Astrocyte (in vitro differentiated cells and primary cell): ENCODE data around the gene SNX21. TPM values are rescaled to one million over a fixed set of nuclear protein-coding genes. Genes with fewer than 3 reads are reported as not detected.

Source experiments
- DNase-seq: peaks from one replicate; pipeline ENCODE4 v3.0.0-alpha.2; 2010; ENCODE audit warnings: low read depth
- FAIRE-seq: peaks from 2 replicates; lab custom pipeline; 2011; peaks lifted over from hg19 to GRCh38; lab: Jason Lieb, UNC
- H2AFZ ChIP-seq: 2 replicates; pipeline ENCODE4 v1.6.0; 2012; ENCODE audit warnings: low read depth, low read length, inconsistent platforms
- H3K27ac ChIP-seq: 2 replicates; pipeline ENCODE4 v1.5.1; 2011; ENCODE audit warnings: low read depth, low read length, inconsistent platforms
- H3K27me3 ChIP-seq: 2 replicates; pipeline ENCODE4 v1.6.0; 2011; ENCODE audit warnings: low read length, inconsistent platforms; ENCODE audit not compliant: insufficient read depth
- H3K36me3 ChIP-seq: 2 replicates; pipeline ENCODE4 v1.5.1; 2011; ENCODE audit warnings: low read length, inconsistent platforms; ENCODE audit not compliant: insufficient read depth
- H3K4me1 ChIP-seq: 2 replicates; pipeline ENCODE4 v1.5.1; 2011; ENCODE audit warnings: low read length, inconsistent platforms; ENCODE audit not compliant: insufficient read depth
- H3K4me2 ChIP-seq: 2 replicates; pipeline ENCODE4 v1.6.0; 2012; ENCODE audit warnings: low read length, inconsistent platforms
- H3K4me3 ChIP-seq: 2 replicates; pipeline ENCODE4 v1.5.1; 2011; ENCODE audit warnings: low read depth, mild to moderate bottlenecking, low read length, inconsistent platforms; ENCODE audit not compliant: insufficient read depth
- H3K79me2 ChIP-seq: 2 replicates; pipeline ENCODE4 v1.6.0; 2012; ENCODE audit warnings: mild to moderate bottlenecking, low read length, inconsistent platforms; ENCODE audit not compliant: insufficient read depth
- H3K9ac ChIP-seq: 2 replicates; pipeline ENCODE4 v1.6.0; 2012; ENCODE audit warnings: mild to moderate bottlenecking, low read length, inconsistent platforms
- H3K9me3 ChIP-seq: 2 replicates; pipeline ENCODE4 v1.5.1; 2012; ENCODE audit warnings: low read depth, mild to moderate bottlenecking, low read length, inconsistent platforms; ENCODE audit not compliant: insufficient read depth
- H4K20me1 ChIP-seq: 2 replicates; pipeline ENCODE4 v1.6.0; 2012; ENCODE audit warnings: low read length, inconsistent platforms; ENCODE audit not compliant: insufficient read depth
- H3K27ac Mint-ChIP-seq: one replicate; pipeline ENCODE4 v1.8.0; 2021; ENCODE audit warnings: mild to moderate bottlenecking, mixed read lengths; ENCODE audit not compliant: unreplicated experiment
- H3K27me3 Mint-ChIP-seq: one replicate; pipeline ENCODE4 v1.8.0; 2021; ENCODE audit warnings: low read depth, mixed read lengths; ENCODE audit not compliant: unreplicated experiment
- H3K36me3 Mint-ChIP-seq: one replicate; pipeline ENCODE4 v1.8.0; 2021; ENCODE audit warnings: low read depth, mixed read lengths; ENCODE audit not compliant: unreplicated experiment
- H3K4me1 Mint-ChIP-seq: one replicate; pipeline ENCODE4 v1.8.0; 2021; ENCODE audit warnings: low read depth, mixed read lengths; ENCODE audit not compliant: unreplicated experiment
- H3K4me3 Mint-ChIP-seq: one replicate; pipeline ENCODE4 v1.8.0; 2021; ENCODE audit warnings: mild to moderate bottlenecking, moderate library complexity, mixed read lengths; ENCODE audit not compliant: unreplicated experiment
- H3K9me3 Mint-ChIP-seq: one replicate; pipeline ENCODE4 v1.8.0; 2021; ENCODE audit warnings: mild to moderate bottlenecking, mixed read lengths; ENCODE audit not compliant: unreplicated experiment
- EZH2 ChIP-seq: IDR thresholded peaks from 2 replicates; pipeline ENCODE4 v1.6.1; 2012; ENCODE audit warnings: mild to moderate bottlenecking, low read length, inconsistent platforms; ENCODE audit not compliant: insufficient read depth
- total RNA-seq: library from RNA; stranded (reverse); gene quantifications from 2 replicates; pipeline ENCODE4 v1.2.1, GENCODE V29; 2021
- TF ChIP-seq, protein P1 (sequence below): IDR thresholded peaks from 2 replicates; pipeline ENCODE4 v1.5.1; 2011; ENCODE audit warnings: low read depth, mild to moderate bottlenecking, inconsistent platforms, low read length, moderate library complexity; ENCODE audit not compliant: insufficient read depth

The SNX21 gene
- total RNA-seq, 1 donor from 2014 or later = 13.3 TPM

DNA sequence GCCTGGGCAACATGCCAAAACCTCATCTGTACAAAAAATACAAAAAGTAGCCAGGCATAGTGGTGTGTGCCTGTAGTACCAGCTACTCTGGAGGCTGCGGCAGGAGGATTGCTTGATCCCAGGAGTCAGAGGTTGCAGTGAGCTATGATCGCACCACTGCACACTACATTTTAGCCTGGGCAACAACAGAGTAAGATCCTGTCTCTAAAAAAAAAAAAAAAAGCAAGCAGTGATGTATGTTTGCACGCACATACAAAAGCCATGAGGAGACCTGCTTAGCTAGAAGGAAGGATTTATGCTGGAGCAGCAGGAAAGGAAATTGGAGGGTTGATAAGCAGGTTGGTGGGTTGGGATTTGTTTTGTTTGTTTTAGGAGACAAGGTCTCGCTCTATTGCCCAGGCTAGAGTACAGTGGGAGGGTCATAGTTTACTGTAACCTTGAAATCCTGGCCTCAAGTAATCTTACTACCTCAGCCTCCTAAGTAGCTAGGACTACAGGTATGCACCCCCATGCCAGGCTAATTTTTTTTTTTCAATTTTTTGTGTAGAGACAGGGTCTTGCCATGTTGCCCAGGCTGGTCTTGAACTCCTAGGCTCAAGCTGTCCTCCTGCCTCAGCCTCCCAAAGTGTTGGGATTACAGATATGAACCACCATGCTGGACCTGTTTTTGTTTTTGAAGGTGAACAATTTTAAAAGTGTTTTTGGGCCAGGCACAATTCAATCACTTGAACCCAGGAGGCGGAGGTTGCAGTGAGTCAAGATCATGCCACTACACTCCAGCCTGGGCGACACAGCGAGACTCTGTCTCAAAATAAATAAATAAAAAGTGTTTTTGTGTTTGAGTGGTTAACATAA is 27.8 kb downstream of the SNX21 start:
- Mint-ChIP-seq H3K9me3 (no peaks in the 10 kb centered on the region), H3K27ac (no peak overlapping the region)

DNA sequence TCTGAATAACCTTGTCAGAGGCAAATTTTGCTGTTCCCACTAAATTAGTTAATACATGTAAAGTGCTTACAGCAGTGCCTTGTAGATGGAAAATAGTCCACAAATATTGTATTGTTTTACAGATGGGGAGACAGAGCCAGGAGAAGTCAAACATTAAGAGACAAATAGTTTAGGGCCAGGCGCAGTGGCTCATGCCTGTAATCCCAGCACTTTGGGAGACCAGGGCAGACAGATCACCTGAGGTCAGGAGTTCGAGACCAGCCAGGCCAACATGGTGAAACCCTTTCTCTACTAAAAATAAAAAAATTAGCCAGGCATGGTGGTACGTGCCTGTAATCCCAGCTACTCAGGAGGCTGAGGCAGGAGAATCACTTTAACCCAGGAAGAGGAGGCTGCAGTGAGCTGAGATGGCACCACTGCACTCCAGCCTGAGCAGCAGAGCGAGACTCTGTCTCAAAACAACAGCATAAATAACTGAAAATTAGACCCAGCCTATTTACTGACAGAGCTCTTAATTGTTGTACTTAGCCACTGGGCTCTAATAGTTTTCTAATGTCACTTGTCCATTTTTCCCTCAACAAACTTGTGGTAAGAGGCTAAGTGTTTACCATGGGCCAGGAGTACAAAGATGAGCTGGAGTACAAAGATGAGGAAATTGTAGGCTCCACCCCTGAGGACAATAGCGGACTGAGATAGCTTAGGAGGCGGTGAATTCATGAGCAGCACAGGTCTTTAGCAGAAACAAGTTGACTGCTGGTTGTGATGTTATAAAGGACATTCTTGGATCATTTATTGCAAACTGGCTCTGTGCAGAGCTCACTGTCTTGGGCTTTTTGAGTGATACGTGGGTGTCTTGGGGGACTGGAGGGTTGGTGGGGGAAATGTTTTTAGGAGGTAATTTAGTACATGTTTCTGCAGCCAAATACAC is 30.2 kb downstream of the SNX21 start:
- no peak overlapping the region for H3K4me3 Mint-ChIP-seq
- no peaks in the 10 kb centered on the region for H3K27me3 ChIP-seq
- peaks cover 22% of the 10 kb centered on the region for H3K4me1 Mint-ChIP-seq
- no peaks in the 10 kb centered on the region for H3K27me3 Mint-ChIP-seq
- FAIRE-seq (no peak), DNase-seq (no peak)
- no peak overlapping the region for H3K27ac Mint-ChIP-seq
- no peaks in the 10 kb centered on the region for H3K9me3 ChIP-seq
- no peaks in the 10 kb centered on the region for H3K9me3 Mint-ChIP-seq
- H3K4me3 ChIP-seq = no peak overlapping the region
- no peak overlapping the region for H3K9ac ChIP-seq
- H3K4me1 ChIP-seq = peaks cover 17% of the 10 kb centered on the region
- H3K79me2 ChIP-seq = no peaks in the 10 kb centered on the region
- no peak overlapping the region for H3K27ac ChIP-seq
- H3K4me2 ChIP-seq = no peak overlapping the region
- no peak overlapping the region for H2AFZ ChIP-seq
- no peaks in the 10 kb centered on the region for H3K36me3 ChIP-seq
- H3K36me3 Mint-ChIP-seq = peaks cover 2% of the 10 kb centered on the region
- TF ChIP-seq, protein P1, sequence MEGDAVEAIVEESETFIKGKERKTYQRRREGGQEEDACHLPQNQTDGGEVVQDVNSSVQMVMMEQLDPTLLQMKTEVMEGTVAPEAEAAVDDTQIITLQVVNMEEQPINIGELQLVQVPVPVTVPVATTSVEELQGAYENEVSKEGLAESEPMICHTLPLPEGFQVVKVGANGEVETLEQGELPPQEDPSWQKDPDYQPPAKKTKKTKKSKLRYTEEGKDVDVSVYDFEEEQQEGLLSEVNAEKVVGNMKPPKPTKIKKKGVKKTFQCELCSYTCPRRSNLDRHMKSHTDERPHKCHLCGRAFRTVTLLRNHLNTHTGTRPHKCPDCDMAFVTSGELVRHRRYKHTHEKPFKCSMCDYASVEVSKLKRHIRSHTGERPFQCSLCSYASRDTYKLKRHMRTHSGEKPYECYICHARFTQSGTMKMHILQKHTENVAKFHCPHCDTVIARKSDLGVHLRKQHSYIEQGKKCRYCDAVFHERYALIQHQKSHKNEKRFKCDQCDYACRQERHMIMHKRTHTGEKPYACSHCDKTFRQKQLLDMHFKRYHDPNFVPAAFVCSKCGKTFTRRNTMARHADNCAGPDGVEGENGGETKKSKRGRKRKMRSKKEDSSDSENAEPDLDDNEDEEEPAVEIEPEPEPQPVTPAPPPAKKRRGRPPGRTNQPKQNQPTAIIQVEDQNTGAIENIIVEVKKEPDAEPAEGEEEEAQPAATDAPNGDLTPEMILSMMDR = no peak
- no peak for TF ChIP-seq EZH2
- no peaks in the 10 kb centered on the region for H4K20me1 ChIP-seq

More for the DNA sequence above, 27.8 kb downstream of the SNX21 start:
- Histone ChIP-seq H3K4me1 (peaks cover 16% of the 10 kb centered on the region), H3K9ac (no peak overlapping the region), H3K79me2 (peaks cover 9% of the 10 kb centered on the region), H3K27ac (no peak overlapping the region), H3K4me3 (no peak overlapping the region), H3K4me2 (no peak overlapping the region), H3K36me3 (no peaks in the 10 kb centered on the region), H3K27me3 (no peaks in the 10 kb centered on the region), H3K9me3 (no peaks in the 10 kb centered on the region), H4K20me1 (no peaks in the 10 kb centered on the region), H2AFZ (no peak overlapping the region)
- FAIRE-seq = no peak
- DNase-seq = no peak
- H3K4me3 Mint-ChIP-seq = no peak overlapping the region
- H3K4me1 Mint-ChIP-seq = peaks cover 13% of the 10 kb centered on the region
- H3K27me3 Mint-ChIP-seq = no peaks in the 10 kb centered on the region
- peaks cover 2% of the 10 kb centered on the region for H3K36me3 Mint-ChIP-seq
- TF ChIP-seq, protein P1 = no peak
- TF ChIP-seq EZH2 = no peak
